AG04450 (cell line): Measurements from ENCODE around the gene ATP2B2. TPM values are rescaled to one million over a fixed set of nuclear protein-coding genes. Genes with fewer than 3 reads are reported as not detected.

ENCODE experiments used
- CTCF ChIA-PET: fragments of 300-600, 350-600 bp; formaldehyde crosslinking; extraction: SDS; loops from one replicate; lab custom pipeline; 2022; ENCODE audit warnings: antibody characterized with exemption, inconsistent platforms; lab: Charles Lee
- POLR2A ChIA-PET: fragments of 350-600 bp; formaldehyde crosslinking; extraction: SDS; loops from one replicate; lab custom pipeline; 2021; ENCODE audit warnings: antibody characterized with exemption, inconsistent platforms; lab: Yijun Ruan, JAX
- DNase-seq: peaks from one replicate; pipeline ENCODE4 v3.0.0-alpha.2; 2011; ENCODE audit warnings: low read depth, low spot score
- H3K27ac ChIP-seq: one replicate; pipeline ENCODE4 v1.5.1; 2012; ENCODE audit warnings: low read depth, low read length, control low read depth
- H3K27me3 ChIP-seq: one replicate; pipeline ENCODE4 v1.6.0; 2012; ENCODE audit warnings: low read length; ENCODE audit not compliant: control insufficient read depth, insufficient read depth
- H3K4me3 ChIP-seq: 2 replicates; pipeline ENCODE4 v1.5.1; 2011; ENCODE audit warnings: mild to moderate bottlenecking, low read depth, low read length, control low read depth
- H3K9me3 ChIP-seq: 2 replicates; pipeline ENCODE4 v1.5.1; 2012; ENCODE audit warnings: low read length; ENCODE audit not compliant: control insufficient read depth, insufficient read depth
- polyA plus RNA-seq: library from polyadenylated mRNA; depleted of rRNA; stranded (reverse); fragments of >200 nt; gene quantifications from 2 replicates; pipeline ENCODE4 v1.2.3, GENCODE V29; 2011
- TF ChIP-seq, protein P1 (sequence below): IDR thresholded peaks from 2 replicates; pipeline ENCODE4 v1.5.1; 2011; ENCODE audit warnings: low read depth, low read length, control low read depth, inconsistent platforms

Gene ATP2B2
- polyA plus RNA-seq, 1 experiment: 0.01 TPM

GRCh38 chr3:10394491-10395025 is 110.8 kb downstream of the ATP2B2 start:
- no peaks in the 10 kb centered on the region for H3K9me3 ChIP-seq
- ChIA-PET CTCF (no interaction called here), POLR2A (no interaction called here)
- TF ChIP-seq, protein P1, sequence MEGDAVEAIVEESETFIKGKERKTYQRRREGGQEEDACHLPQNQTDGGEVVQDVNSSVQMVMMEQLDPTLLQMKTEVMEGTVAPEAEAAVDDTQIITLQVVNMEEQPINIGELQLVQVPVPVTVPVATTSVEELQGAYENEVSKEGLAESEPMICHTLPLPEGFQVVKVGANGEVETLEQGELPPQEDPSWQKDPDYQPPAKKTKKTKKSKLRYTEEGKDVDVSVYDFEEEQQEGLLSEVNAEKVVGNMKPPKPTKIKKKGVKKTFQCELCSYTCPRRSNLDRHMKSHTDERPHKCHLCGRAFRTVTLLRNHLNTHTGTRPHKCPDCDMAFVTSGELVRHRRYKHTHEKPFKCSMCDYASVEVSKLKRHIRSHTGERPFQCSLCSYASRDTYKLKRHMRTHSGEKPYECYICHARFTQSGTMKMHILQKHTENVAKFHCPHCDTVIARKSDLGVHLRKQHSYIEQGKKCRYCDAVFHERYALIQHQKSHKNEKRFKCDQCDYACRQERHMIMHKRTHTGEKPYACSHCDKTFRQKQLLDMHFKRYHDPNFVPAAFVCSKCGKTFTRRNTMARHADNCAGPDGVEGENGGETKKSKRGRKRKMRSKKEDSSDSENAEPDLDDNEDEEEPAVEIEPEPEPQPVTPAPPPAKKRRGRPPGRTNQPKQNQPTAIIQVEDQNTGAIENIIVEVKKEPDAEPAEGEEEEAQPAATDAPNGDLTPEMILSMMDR: no peak
- no peak overlapping the region for H3K27ac ChIP-seq
- peaks cover 45% of the 10 kb centered on the region for H3K27me3 ChIP-seq
- H3K4me3 ChIP-seq: no peak overlapping the region
- DNase-seq: no peak

- ChIA-PET POLR2A (no interaction called here), CTCF (no interaction called here)
- H3K27ac ChIP-seq: no peak overlapping the region
- TF ChIP-seq, protein P1: no peak
- peaks cover 44% of the 10 kb centered on the region for H3K27me3 ChIP-seq
- peaks cover 6% of the 10 kb centered on the region for H3K9me3 ChIP-seq
- DNase-seq: no peak
- H3K4me3 ChIP-seq: no peak overlapping the region
Measured at GRCh38 chr3:10393514-10393913, 111.9 kb downstream of the ATP2B2 start.

GRCh38 chr3:10392906-10393461 is 112.4 kb downstream of the ATP2B2 start:
- Histone ChIP-seq H3K9me3 (peaks cover 11% of the 10 kb centered on the region), H3K4me3 (no peak overlapping the region), H3K27ac (no peak overlapping the region), H3K27me3 (peaks cover 45% of the 10 kb centered on the region)
- DNase-seq: no peak
- TF ChIP-seq, protein P1: no peak
- CTCF ChIA-PET: no interaction called here
- POLR2A ChIA-PET: no interaction called here

- Histone ChIP-seq H3K9me3 (peaks cover 19% of the 10 kb centered on the region), H3K4me3 (no peak overlapping the region), H3K27me3 (peaks cover 47% of the 10 kb centered on the region), H3K27ac (no peak overlapping the region)
- no peak for DNase-seq
- TF ChIP-seq, protein P1: peak; percentile 34; the same call in 1 of the 2 replicates
- CTCF ChIA-PET: no interaction called here
- POLR2A ChIA-PET: no interaction called here
Measured at GRCh38 chr3:10392244-10392643, 113.1 kb downstream of the ATP2B2 start.

- Histone ChIP-seq H3K9me3 (peaks cover 27% of the 10 kb centered on the region), H3K27me3 (peaks cover 44% of the 10 kb centered on the region), H3K27ac (no peak overlapping the region), H3K4me3 (no peak overlapping the region)
- no peak for DNase-seq
- POLR2A ChIA-PET: no interaction called here
- TF ChIP-seq, protein P1: no peak
- CTCF ChIA-PET: no interaction called here
Measured at GRCh38 chr3:10391391-10391790, 114.0 kb downstream of the ATP2B2 start.
